BE2C (cell line): ENCODE results near the gene MPI.

Experiments used
- DNase-seq: peaks from one replicate; pipeline ENCODE4 v3.0.0-alpha.2; 2020
- H3K27me3 ChIP-seq: fragments of 250-450 bp; sonication (Bioruptor Pico); 2 replicates; pipeline ENCODE4 v1.5.1; 2020; ENCODE audit warnings: mild to moderate bottlenecking
- H3K36me3 ChIP-seq: fragments of 250-450 bp; sonication (Bioruptor Pico); 2 replicates; pipeline ENCODE4 v1.5.1; 2020; ENCODE audit warnings: mild to moderate bottlenecking
- H3K4me1 ChIP-seq: fragments of 250-450 bp; sonication (Bioruptor Pico); 2 replicates; pipeline ENCODE4 v1.5.1; 2020
- H3K4me3 ChIP-seq: 2 replicates; pipeline ENCODE4 v1.5.1; 2011; ENCODE audit warnings: low read depth, low read length
- H3K9me3 ChIP-seq: fragments of 250-450 bp; sonication (Bioruptor Pico); 2 replicates; pipeline ENCODE4 v1.5.1; 2020
- TF ChIP-seq, protein P1 (sequence below): IDR thresholded peaks from 2 replicates; pipeline ENCODE4 v1.5.1; 2012; ENCODE audit warnings: mild to moderate bottlenecking, low read depth, low read length

Gene MPI

DNA sequence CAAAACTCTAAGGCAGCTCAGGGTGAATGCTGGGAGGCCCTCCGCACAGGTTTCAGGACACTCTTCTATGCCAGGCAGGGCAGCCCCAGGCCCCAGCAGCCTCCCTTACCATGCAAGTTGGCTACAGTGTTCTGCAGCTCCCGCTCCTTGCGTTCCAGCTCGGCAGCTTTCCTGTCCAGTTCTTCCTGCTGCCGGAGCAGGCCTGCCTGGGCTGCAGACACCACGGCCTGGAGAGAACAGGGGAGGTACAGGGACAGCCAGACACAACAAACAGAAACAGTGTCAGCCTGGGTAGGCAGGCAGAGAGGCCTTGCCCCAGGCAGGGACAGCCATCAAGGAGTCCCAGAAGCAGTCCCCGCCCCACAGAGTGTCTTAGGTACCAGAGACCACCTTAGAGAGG, 37.9 kb upstream of the MPI start:
- H3K4me1 ChIP-seq = no peaks in the 10 kb centered on the region; the same call in 1 of the 2 replicates
- TF ChIP-seq, protein P1, sequence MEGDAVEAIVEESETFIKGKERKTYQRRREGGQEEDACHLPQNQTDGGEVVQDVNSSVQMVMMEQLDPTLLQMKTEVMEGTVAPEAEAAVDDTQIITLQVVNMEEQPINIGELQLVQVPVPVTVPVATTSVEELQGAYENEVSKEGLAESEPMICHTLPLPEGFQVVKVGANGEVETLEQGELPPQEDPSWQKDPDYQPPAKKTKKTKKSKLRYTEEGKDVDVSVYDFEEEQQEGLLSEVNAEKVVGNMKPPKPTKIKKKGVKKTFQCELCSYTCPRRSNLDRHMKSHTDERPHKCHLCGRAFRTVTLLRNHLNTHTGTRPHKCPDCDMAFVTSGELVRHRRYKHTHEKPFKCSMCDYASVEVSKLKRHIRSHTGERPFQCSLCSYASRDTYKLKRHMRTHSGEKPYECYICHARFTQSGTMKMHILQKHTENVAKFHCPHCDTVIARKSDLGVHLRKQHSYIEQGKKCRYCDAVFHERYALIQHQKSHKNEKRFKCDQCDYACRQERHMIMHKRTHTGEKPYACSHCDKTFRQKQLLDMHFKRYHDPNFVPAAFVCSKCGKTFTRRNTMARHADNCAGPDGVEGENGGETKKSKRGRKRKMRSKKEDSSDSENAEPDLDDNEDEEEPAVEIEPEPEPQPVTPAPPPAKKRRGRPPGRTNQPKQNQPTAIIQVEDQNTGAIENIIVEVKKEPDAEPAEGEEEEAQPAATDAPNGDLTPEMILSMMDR = no peak
- DNase-seq = no peak
- no peak overlapping the region for H3K4me3 ChIP-seq
- H3K27me3 ChIP-seq = no peaks in the 10 kb centered on the region
- H3K9me3 ChIP-seq = no peaks in the 10 kb centered on the region
- peaks cover 32% of the 10 kb centered on the region for H3K36me3 ChIP-seq

DNA sequence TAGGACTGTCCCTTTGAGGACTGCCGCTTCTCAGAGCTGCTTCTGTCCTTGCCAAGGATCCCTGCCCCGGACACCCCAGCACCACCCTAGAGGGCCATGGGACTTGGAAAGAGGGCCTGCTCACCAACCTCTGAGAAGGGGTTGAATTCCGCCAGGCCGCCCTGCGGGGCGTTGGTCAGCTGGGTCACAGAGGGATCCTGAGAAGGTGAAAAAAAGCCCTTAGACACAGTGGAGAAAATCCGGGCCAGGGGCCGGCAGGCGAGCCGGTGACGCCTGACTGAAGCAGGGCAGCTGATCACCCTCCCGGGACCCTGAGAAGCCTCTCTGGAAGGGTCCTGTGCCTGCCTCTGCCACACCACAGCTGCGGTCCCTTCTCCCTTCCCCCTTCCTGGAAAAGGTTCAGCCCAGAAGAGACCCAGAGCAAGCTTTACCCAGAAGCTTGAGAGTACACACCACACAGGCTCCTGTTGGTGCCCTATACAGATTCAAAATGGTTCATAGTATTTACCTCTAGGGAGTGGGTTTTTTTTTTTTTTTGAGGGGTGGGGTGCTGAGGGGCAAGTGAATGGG, 35.3 kb upstream of the MPI start:
- TF ChIP-seq, protein P1 = no peak
- Histone ChIP-seq H3K9me3 (no peaks in the 10 kb centered on the region), H3K4me1 (peaks cover 5% of the 10 kb centered on the region), H3K27me3 (no peaks in the 10 kb centered on the region), H3K36me3 (peaks cover 21% of the 10 kb centered on the region), H3K4me3 (no peak overlapping the region)
- DNase-seq = no peak

DNA sequence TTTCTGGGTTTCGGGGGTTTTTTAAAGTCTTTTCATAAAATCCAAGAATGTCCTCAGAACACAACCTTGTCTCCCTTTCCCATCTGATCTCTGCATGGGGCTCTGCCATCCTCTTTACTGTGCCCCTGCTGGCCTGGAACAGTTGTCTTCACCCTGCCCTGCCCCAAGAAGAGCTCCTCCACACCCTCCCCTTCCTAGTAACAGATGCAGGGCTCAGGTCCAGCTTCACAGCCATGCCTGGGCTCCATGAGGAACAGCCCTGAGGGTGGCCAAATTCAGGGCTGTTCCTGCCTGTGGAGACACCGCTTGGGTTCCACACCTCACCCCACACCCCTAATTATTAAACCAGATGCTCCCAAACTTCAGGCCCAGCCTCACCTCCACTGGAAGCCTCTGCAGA, 34.0 kb upstream of the MPI start:
- TF ChIP-seq, protein P1 = no peak
- H3K4me1 ChIP-seq = peaks cover 5% of the 10 kb centered on the region
- DNase-seq = no peak
- no peak overlapping the region for H3K4me3 ChIP-seq
- H3K27me3 ChIP-seq = no peaks in the 10 kb centered on the region
- H3K9me3 ChIP-seq = no peaks in the 10 kb centered on the region
- peaks cover 15% of the 10 kb centered on the region; the same call in 1 of the 2 replicates for H3K36me3 ChIP-seq

DNA sequence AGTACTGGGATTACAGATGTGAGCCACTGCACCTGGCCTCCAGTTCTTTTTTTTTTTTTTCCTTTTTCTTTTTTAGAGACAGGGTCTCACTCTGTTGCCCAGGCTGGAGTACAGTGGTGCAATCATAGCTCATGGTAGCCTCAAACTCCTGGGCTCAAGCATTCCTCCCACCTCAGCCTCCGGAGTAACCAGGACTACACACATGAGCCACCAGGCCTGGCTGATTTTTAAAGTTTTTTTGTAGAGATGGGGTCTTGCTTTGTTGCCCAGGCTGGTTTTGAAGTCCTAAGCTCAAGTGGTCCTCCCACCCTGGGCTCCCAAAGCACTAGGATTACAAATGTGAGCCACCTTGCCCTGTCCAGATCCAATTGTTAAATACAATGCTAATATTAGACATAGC, 33.3 kb upstream of the MPI start:
- TF ChIP-seq, protein P1 = no peak
- H3K9me3 ChIP-seq = no peaks in the 10 kb centered on the region

DNA sequence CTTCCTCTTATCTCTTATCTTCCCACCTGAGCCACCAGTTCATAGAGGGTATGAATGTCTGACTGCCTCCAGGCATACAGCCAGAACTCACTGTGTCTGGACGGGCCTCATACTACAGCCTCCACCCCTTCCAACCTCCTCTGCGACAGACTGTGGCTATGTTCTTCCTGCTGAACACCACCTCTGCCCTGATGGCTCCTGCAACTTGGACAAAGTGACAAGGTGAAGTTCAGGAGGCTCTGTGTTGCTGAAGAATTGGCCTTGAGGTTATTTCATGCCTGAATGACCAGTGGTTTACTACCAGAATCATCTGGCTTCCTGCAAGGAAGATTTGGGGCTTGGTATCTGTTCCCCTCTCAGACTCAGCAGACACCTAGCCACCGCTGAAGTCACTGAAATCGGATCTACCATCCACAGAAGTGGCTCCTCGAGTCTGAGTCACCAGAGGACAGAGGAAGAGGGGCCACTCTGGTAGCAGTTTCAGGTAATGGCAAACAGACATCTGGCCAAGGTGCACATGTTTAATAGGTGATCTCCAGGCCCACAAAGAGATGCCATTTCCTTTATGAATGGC, 32.7 kb upstream of the MPI start:
- Histone ChIP-seq H3K27me3 (no peaks in the 10 kb centered on the region), H3K36me3 (peaks cover 9% of the 10 kb centered on the region; the same call in 1 of the 2 replicates), H3K4me3 (no peak overlapping the region), H3K4me1 (peaks cover 5% of the 10 kb centered on the region), H3K9me3 (no peaks in the 10 kb centered on the region)
- TF ChIP-seq, protein P1 = no peak
- peak; percentile 42 for DNase-seq

More for the DNA sequence above, 33.3 kb upstream of the MPI start:
- peaks cover 5% of the 10 kb centered on the region for H3K4me1 ChIP-seq
- H3K4me3 ChIP-seq = no peak overlapping the region
- no peaks in the 10 kb centered on the region for H3K27me3 ChIP-seq
- peaks cover 9% of the 10 kb centered on the region; the same call in 1 of the 2 replicates for H3K36me3 ChIP-seq
- no peak for DNase-seq

DNA sequence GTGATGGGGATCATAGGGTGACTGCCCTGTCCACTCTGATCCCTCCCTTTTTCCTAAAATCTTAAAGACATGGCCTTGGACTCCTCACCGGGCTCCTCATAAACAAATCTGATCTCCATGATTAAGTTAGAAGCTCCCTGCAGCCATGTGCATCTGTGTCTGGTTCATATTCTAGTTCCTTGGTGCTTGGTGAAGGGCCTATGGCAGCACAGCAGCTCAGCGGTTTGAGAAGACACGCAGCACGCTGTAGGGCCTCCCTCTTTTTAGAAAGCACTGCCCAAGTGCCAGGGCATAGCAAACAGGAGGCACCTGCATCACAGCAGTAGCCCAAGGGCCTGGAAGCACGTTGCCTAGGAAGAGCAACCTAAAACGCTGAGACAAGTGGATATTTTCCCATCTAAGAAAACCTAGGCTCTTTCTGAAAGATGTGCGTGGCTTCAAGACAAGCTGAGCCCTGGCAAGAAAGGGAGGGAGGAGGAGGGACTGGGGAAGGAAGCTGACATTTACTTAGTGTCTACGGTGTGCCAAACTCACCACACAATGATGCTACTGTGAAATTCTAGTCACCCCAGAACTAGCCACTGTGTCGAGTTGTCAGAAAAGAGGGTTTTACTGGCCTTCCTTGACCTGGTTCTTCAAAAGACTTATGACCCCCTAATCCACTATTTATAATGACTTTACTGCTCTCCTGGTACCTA, 32.0 kb upstream of the MPI start:
- no peak for DNase-seq
- TF ChIP-seq, protein P1 = no peak
- no peaks in the 10 kb centered on the region for H3K9me3 ChIP-seq
- H3K4me1 ChIP-seq = peaks cover 5% of the 10 kb centered on the region
- H3K4me3 ChIP-seq = no peak overlapping the region
- no peaks in the 10 kb centered on the region for H3K27me3 ChIP-seq
- H3K36me3 ChIP-seq = peaks cover 9% of the 10 kb centered on the region; the same call in 1 of the 2 replicates
